Endothelial cell (in vitro differentiated cells): ENCODE measurements around the gene LZTFL1. TPM values are rescaled to one million over a fixed set of nuclear protein-coding genes. Genes with fewer than 3 reads are reported as not detected.

Source experiments
- DNase-seq: peaks from one replicate; pipeline ENCODE4 v3.0.0; 2021; ENCODE audit warnings: low spot score
- H3K27ac Mint-ChIP-seq: one replicate; pipeline ENCODE4 v1.8.0; 2021; ENCODE audit warnings: mixed read lengths, inconsistent platforms; ENCODE audit not compliant: unreplicated experiment
- H3K27me3 Mint-ChIP-seq: one replicate; pipeline ENCODE4 v1.8.0; 2021; ENCODE audit warnings: mild to moderate bottlenecking, moderate library complexity, mixed read lengths, inconsistent platforms; ENCODE audit not compliant: unreplicated experiment
- H3K36me3 Mint-ChIP-seq: one replicate; pipeline ENCODE4 v1.8.0; 2021; ENCODE audit warnings: mild to moderate bottlenecking, low read depth, mixed read lengths, inconsistent platforms; ENCODE audit not compliant: unreplicated experiment
- H3K4me1 Mint-ChIP-seq: one replicate; pipeline ENCODE4 v1.8.0; 2021; ENCODE audit warnings: mild to moderate bottlenecking, mixed read lengths, inconsistent platforms; ENCODE audit not compliant: unreplicated experiment
- H3K4me3 Mint-ChIP-seq: one replicate; pipeline ENCODE4 v1.8.0; 2021; ENCODE audit warnings: mild to moderate bottlenecking, mixed read lengths, inconsistent platforms; ENCODE audit not compliant: unreplicated experiment
- H3K9me3 Mint-ChIP-seq: one replicate; pipeline ENCODE4 v1.8.0; 2021; ENCODE audit warnings: mixed read lengths, inconsistent platforms; ENCODE audit not compliant: unreplicated experiment
- total RNA-seq: library from RNA; stranded (reverse); fragmentation: NEBNext Ultra II Directional; extraction: Animal tissue kit (Norgen Biotek cat#: 25700); gene quantifications from one replicate; pipeline ENCODE4 v1.2.1, GENCODE V29; 2021; ENCODE audit not compliant: unreplicated experiment
- TF ChIP-seq, protein P1 (sequence below): fragments of 200-600 bp; sonication (generic); IDR thresholded peaks from one replicate; pipeline ENCODE4 v1.5.0; 2021; ENCODE audit warnings: antibody characterized with exemption; ENCODE audit not compliant: unreplicated experiment

LZTFL1 gene
- total RNA-seq, 1 donor from 2014 or later: 19.5 TPM

DNA sequence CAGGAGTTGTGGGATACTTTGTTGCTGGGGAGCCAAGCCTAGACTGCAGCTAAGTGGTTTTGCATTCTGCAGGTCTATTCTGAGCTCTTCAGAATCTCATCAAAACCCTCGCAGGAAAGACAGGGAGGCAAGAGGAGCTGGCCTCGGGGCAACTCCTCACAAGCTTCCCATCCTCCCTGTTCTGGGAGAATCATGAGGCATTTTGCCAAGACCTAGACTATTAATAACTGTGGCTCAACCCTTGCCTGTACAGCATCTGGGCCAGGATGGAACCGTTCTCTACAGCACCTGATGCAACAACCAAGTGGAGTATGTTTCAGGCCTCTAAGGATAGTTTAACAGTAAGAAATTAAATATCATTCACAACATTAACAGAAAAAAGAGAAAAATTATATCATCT lies 25.4 kb downstream of the LZTFL1 start:
- TF ChIP-seq, protein P1, sequence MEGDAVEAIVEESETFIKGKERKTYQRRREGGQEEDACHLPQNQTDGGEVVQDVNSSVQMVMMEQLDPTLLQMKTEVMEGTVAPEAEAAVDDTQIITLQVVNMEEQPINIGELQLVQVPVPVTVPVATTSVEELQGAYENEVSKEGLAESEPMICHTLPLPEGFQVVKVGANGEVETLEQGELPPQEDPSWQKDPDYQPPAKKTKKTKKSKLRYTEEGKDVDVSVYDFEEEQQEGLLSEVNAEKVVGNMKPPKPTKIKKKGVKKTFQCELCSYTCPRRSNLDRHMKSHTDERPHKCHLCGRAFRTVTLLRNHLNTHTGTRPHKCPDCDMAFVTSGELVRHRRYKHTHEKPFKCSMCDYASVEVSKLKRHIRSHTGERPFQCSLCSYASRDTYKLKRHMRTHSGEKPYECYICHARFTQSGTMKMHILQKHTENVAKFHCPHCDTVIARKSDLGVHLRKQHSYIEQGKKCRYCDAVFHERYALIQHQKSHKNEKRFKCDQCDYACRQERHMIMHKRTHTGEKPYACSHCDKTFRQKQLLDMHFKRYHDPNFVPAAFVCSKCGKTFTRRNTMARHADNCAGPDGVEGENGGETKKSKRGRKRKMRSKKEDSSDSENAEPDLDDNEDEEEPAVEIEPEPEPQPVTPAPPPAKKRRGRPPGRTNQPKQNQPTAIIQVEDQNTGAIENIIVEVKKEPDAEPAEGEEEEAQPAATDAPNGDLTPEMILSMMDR: no peak
- Mint-ChIP-seq H3K27me3 (peaks cover 2% of the 10 kb centered on the region), H3K4me3 (no peak overlapping the region), H3K9me3 (no peaks in the 10 kb centered on the region), H3K36me3 (peaks cover 34% of the 10 kb centered on the region), H3K4me1 (no peaks in the 10 kb centered on the region), H3K27ac (no peak overlapping the region)
- DNase-seq: no peak

DNA sequence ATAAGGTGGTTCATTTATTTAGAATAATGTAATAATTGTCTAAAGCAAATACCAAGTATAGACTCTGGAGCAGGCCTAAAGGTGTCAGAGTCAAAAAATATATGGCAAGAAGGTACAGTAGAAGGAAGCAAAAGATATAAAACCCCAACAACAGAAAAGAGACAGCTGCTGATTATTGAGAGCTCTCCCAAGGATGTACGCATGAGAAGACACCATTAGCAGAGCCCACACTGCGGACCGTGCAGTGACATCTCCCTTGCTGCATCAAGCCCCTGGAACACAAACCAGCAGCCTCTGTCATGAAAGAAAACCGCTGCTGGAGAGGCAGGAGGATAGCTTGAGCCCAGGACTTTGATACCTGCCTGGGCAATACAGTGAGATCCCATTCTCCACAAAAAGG lies 27.6 kb downstream of the LZTFL1 start:
- TF ChIP-seq, protein P1: no peak
- H3K4me1 Mint-ChIP-seq: no peaks in the 10 kb centered on the region

DNA sequence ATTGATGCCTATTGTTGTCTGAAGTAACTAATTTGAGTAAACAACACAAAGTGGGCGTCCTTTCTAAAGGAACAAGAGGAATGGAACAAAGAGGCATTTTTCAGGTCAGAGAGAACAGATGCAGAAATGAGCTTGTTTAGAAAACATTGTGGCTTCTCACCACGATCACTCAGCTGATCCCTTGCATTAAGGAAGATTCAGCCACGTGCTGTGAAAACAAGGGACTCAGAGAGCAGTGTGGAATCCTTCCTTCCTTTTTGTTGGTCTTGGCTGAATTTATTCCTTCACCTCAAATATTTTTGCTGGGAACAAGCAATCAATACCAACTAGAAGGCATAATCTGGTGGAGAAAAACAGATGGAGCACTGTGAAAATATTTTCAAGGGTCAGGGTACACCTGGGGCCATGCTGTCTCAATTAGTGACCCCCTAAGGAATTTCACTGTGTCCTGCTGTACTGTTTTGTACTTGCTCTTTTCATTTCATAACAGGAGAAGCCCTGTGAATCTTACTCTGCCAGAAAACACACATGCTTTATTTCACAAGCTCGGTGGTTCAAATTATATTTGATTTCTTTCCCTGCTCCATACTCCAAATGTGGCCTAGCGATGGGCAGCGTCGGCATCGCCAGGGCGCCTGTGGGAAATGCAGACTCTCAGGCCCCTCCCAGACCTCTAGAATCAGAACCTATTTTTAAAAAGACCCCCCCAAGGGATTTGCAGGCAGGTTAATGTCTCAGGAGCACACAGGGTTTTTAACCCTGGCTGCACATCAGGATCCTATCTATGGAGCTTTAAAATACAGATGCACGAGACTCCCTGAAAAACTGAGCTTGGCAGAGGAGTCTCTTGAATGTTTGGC lies 34.0 kb downstream of the LZTFL1 start:
- no peak for DNase-seq
- H3K4me3 Mint-ChIP-seq: no peak overlapping the region
- H3K4me1 Mint-ChIP-seq: no peaks in the 10 kb centered on the region
- no peaks in the 10 kb centered on the region for H3K36me3 Mint-ChIP-seq
- H3K9me3 Mint-ChIP-seq: no peaks in the 10 kb centered on the region
- H3K27ac Mint-ChIP-seq: no peak overlapping the region
- TF ChIP-seq, protein P1: no peak
- no peaks in the 10 kb centered on the region for H3K27me3 Mint-ChIP-seq

More for the DNA sequence above, 27.6 kb downstream of the LZTFL1 start:
- H3K36me3 Mint-ChIP-seq: peaks cover 22% of the 10 kb centered on the region
- DNase-seq: no peak
- no peaks in the 10 kb centered on the region for H3K9me3 Mint-ChIP-seq
- peaks cover 2% of the 10 kb centered on the region for H3K27me3 Mint-ChIP-seq
- H3K4me3 Mint-ChIP-seq: no peak overlapping the region
- H3K27ac Mint-ChIP-seq: no peak overlapping the region

DNA sequence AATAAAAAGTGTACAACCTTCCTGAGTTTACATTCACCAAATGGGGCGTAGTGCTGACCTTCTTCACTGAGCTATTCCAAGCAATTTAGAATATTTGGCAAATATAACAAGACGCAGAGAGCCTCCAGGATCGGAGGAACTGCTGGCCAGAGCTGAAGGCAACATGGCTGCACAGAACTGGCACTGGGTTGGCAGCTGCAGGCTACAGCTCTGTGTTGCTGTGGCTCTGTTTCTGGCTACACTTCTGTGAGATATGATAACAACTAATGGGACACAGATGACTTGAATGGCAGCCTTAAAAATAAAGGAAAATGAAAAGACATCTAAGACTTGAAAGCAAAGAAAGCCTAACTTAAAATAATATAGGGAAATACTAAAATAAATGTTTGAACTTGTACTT lies 34.8 kb downstream of the LZTFL1 start:
- Mint-ChIP-seq H3K27me3 (no peaks in the 10 kb centered on the region), H3K27ac (no peak overlapping the region), H3K4me3 (no peak overlapping the region), H3K4me1 (no peaks in the 10 kb centered on the region), H3K36me3 (no peaks in the 10 kb centered on the region), H3K9me3 (no peaks in the 10 kb centered on the region)
- DNase-seq: no peak
- TF ChIP-seq, protein P1: no peak

DNA sequence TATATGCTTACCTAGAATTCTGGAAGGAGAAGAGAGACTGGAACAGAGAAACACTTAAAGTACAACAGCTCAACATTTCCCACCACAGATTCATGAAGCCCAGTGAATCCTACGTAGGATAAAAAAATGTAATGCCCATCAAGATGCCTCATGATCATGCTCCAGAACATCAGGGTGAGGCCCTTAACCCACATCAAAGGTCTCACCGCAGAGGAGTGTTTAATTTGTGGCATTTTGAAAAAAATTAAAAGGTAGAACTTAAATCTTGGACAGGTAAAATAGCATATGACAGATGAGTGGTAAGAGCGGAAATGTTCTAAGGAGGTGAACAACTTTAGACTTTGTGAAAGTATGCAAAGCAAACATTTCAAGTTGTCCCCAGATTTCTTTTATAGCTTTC lies 35.8 kb downstream of the LZTFL1 start:
- Mint-ChIP-seq H3K9me3 (no peaks in the 10 kb centered on the region), H3K4me1 (no peaks in the 10 kb centered on the region), H3K27me3 (no peaks in the 10 kb centered on the region), H3K4me3 (no peak overlapping the region), H3K27ac (no peak overlapping the region), H3K36me3 (no peaks in the 10 kb centered on the region)
- no peak for DNase-seq
- TF ChIP-seq, protein P1: no peak
